NT2/D1 (cell line): ENCODE results near the gene LRCH1.

Experiments
- SUZ12 ChIP-seq: IDR thresholded peaks from 2 replicates; pipeline ENCODE4 v1.6.1; 2011; ENCODE audit not compliant: insufficient read length, insufficient read depth; ENCODE audit errors: extremely low read depth
- YY1 ChIP-seq: IDR thresholded peaks from 2 replicates; pipeline ENCODE4 v1.6.1; 2011; ENCODE audit not compliant: insufficient read length, insufficient read depth
- ZNF274 ChIP-seq: IDR thresholded peaks from 2 replicates; pipeline ENCODE4 v1.6.1; 2011; ENCODE audit warnings: mild to moderate bottlenecking, low read depth, low read length

- TF ChIP-seq ZNF274 = no peak
- no peak for TF ChIP-seq SUZ12
- TF ChIP-seq YY1 = no peak
Measured at GRCh38 chr13:46801858-46802257, 248.9 kb downstream of the LRCH1 start.
